H1 (cell line): ENCODE data around the gene SPECC1. TPM values are rescaled to one million over a fixed set of nuclear protein-coding genes. Genes with fewer than 3 reads are reported as not detected.
"Not testable (repeated sequence)": the region's sequence is repeated elsewhere in the genome, so short reads cannot be mapped to it uniquely, and the experiment has no call there.

Experiments
- CTCF ChIA-PET: fragments of 300-600 bp; sonication (Branson Sonifier 250); formaldehyde crosslinking; loops from one replicate; lab custom pipeline; 2021; ENCODE audit not compliant: partially characterized antibody; lab: Charles Lee
- POLR2A ChIA-PET: fragments of 300-600 bp; sonication (Branson Sonifier 250); formaldehyde crosslinking; loops from one replicate; lab custom pipeline; 2021; ENCODE audit warnings: inconsistent platforms; ENCODE audit not compliant: partially characterized antibody; lab: Charles Lee
- DNase-seq, 2 experiments: peaks; one replicate each; pipeline versions ENCODE4 v3.0.0 to v3.0.0-alpha.2; 2010 to 2022; ENCODE audit warnings: low spot score in 2 of 2, low read depth in 1 of 2, mixed read lengths in 1 of 2
- FAIRE-seq: peaks from 2 replicates; lab custom pipeline; 2011; peaks lifted over from hg19 to GRCh38; lab: Jason Lieb, UNC
- H2AFZ ChIP-seq: 2 replicates; pipeline ENCODE4 v1.8.1; 2012; ENCODE audit warnings: low read length, inconsistent platforms
- H2AK5ac ChIP-seq: 2 replicates; pipeline ENCODE4 v1.6.1; 2013; ENCODE audit warnings: low read depth, low read length
- H2BK120ac ChIP-seq: replicated peaks from 2 replicates; pipeline ENCODE3; 2013; ENCODE audit warnings: low read depth, low read length, inconsistent platforms
- H2BK12ac ChIP-seq: 2 replicates; pipeline ENCODE4 v1.6.1; 2013; ENCODE audit warnings: low read depth, low read length
- H2BK15ac ChIP-seq: 2 replicates; pipeline ENCODE4 v1.6.1; 2013; ENCODE audit warnings: low read length
- H2BK20ac ChIP-seq: 2 replicates; pipeline ENCODE4 v1.6.1; 2013; ENCODE audit warnings: low read length
- H2BK5ac ChIP-seq: 2 replicates; pipeline ENCODE4 v1.6.1; 2013; ENCODE audit warnings: low read depth, low read length
- H3K14ac ChIP-seq: 2 replicates; pipeline ENCODE4 v1.6.1; 2013; ENCODE audit warnings: inconsistent platforms; ENCODE audit not compliant: insufficient read length
- H3K18ac ChIP-seq: 2 replicates; pipeline ENCODE4 v1.6.1; 2013; ENCODE audit warnings: low read length; ENCODE audit errors: extremely low read depth
- H3K23ac ChIP-seq: 2 replicates; pipeline ENCODE4 v1.6.1; 2013; ENCODE audit warnings: inconsistent platforms; ENCODE audit not compliant: insufficient read length
- H3K23me2 ChIP-seq: 2 replicates; pipeline ENCODE4 v1.6.1; 2013; ENCODE audit warnings: low read depth, low read length
- H3K27ac ChIP-seq: 2 replicates; pipeline ENCODE4 v1.6.1; 2011; ENCODE audit warnings: low read depth, low read length, inconsistent platforms
- H3K27me3 ChIP-seq, 4 experiments: replicated peaks in 1 of 4; 1 replicate in 1 of 4; 2 replicates in 3 of 4; pipeline versions ENCODE4 v1.6.1 to v1.8.1; 2011 to 2013; ENCODE audit warnings: low read length in 3 of 4, mild to moderate bottlenecking in 3 of 4, inconsistent platforms in 2 of 4, mixed read lengths in 2 of 4, moderate library complexity in 1 of 4; ENCODE audit not compliant: control insufficient read depth in 3 of 4, insufficient read depth in 3 of 4; ENCODE audit errors: extremely low read depth in 1 of 4
- H3K36me3 ChIP-seq, 4 experiments: 2 replicates each; pipeline versions ENCODE4 v1.6.1 to v1.8.1; 2011 to 2013; ENCODE audit warnings: mild to moderate bottlenecking in 4 of 4, low read length in 3 of 4, moderate library complexity in 2 of 4, control low read depth in 1 of 4, inconsistent platforms in 1 of 4; ENCODE audit not compliant: insufficient read depth in 4 of 4, control insufficient read depth in 2 of 4
- H3K4ac ChIP-seq: replicated peaks from 2 replicates; pipeline ENCODE3; 2013; ENCODE audit warnings: low read length, low read depth, mixed read lengths, inconsistent platforms; ENCODE audit not compliant: insufficient read length
- H3K4me1 ChIP-seq, 4 experiments: replicated peaks in 1 of 4; 1 replicate in 1 of 4; 2 replicates in 3 of 4; pipeline versions ENCODE4 v1.6.1 to v1.8.1; 2011 to 2013; ENCODE audit warnings: low read length in 3 of 4, inconsistent platforms in 2 of 4, mixed read lengths in 1 of 4; ENCODE audit not compliant: insufficient read depth in 4 of 4, control insufficient read depth in 3 of 4
- H3K4me2 ChIP-seq, 2 experiments: 2 replicates each; pipeline versions ENCODE4 v1.6.1 to v1.8.1; 2011 to 2013; ENCODE audit warnings: low read depth in 2 of 2, low read length in 2 of 2, control low read depth in 1 of 2, inconsistent platforms in 1 of 2, mild to moderate bottlenecking in 1 of 2; ENCODE audit not compliant: insufficient read depth in 1 of 2
- H3K4me3 ChIP-seq, 4 experiments: fragments of 200-600, 300-600 bp in 1 of 4; sonication (generic), shearing (Covaris generic), sonication (Bioruptor Twin) in 1 of 4; 2 replicates each; pipeline versions ENCODE4 v1.5.1 to v1.8.1; 2011 to 2016; ENCODE audit warnings: low read length in 4 of 4, low read depth in 3 of 4, control low read depth in 2 of 4, inconsistent platforms in 2 of 4, mild to moderate bottlenecking in 2 of 4, mixed read lengths in 1 of 4, moderate library complexity in 1 of 4; ENCODE audit not compliant: insufficient read depth in 2 of 4; ENCODE audit errors: extremely low read depth in 1 of 4
- H3K56ac ChIP-seq: replicated peaks from 2 replicates; pipeline ENCODE3; 2013; ENCODE audit warnings: low read depth, mild to moderate bottlenecking, mixed read lengths, low read length, inconsistent platforms; ENCODE audit not compliant: insufficient read length
- H3K79me1 ChIP-seq: 2 replicates; pipeline ENCODE4 v1.6.1; 2013; ENCODE audit warnings: low read depth, low read length, control low read depth
- H3K79me2 ChIP-seq, 2 experiments: 2 replicates each; pipeline versions ENCODE4 v1.6.1 to v1.8.1; 2012 to 2013; ENCODE audit warnings: low read length in 2 of 2, mild to moderate bottlenecking in 2 of 2, inconsistent platforms in 1 of 2; ENCODE audit not compliant: insufficient read depth in 2 of 2, control insufficient read depth in 1 of 2
- H3K9ac ChIP-seq, 4 experiments: replicated peaks in 1 of 4; 1 replicate in 1 of 4; 2 replicates in 3 of 4; pipeline versions ENCODE4 v1.6.1 to v1.8.1; 2011 to 2013; ENCODE audit warnings: low read depth in 3 of 4, low read length in 3 of 4, control low read depth in 2 of 4, mild to moderate bottlenecking in 2 of 4, moderate library complexity in 2 of 4, inconsistent platforms in 1 of 4; ENCODE audit errors: extremely low read depth in 1 of 4
- H3K9me3 ChIP-seq, 2 experiments: 2 replicates each; pipeline versions ENCODE4 v1.6.1 to v1.8.1; 2012 to 2013; ENCODE audit warnings: mild to moderate bottlenecking in 2 of 2, moderate library complexity in 2 of 2, control low read depth in 1 of 2, inconsistent platforms in 1 of 2, low read depth in 1 of 2, low read length in 1 of 2, mixed read lengths in 1 of 2; ENCODE audit not compliant: insufficient read depth in 2 of 2
- H4K20me1 ChIP-seq, 2 experiments: replicated peaks in 1 of 2; 2 replicates each; pipeline versions ENCODE3 to v1.8.1; 2011 to 2013; ENCODE audit warnings: inconsistent platforms in 2 of 2, low read length in 2 of 2, mild to moderate bottlenecking in 1 of 2; ENCODE audit not compliant: insufficient read depth in 2 of 2, control insufficient read depth in 1 of 2
- H4K5ac ChIP-seq: 2 replicates; pipeline ENCODE4 v1.6.1; 2013; ENCODE audit warnings: low read length, low read depth, mixed read lengths, inconsistent platforms; ENCODE audit not compliant: insufficient read length
- H4K8ac ChIP-seq: 2 replicates; pipeline ENCODE4 v1.8.0; 2013; ENCODE audit warnings: mild to moderate bottlenecking, moderate library complexity, low read length, inconsistent platforms; ENCODE audit not compliant: insufficient read depth; ENCODE audit errors: extremely low read depth
- H4K91ac ChIP-seq: replicated peaks from 2 replicates; pipeline ENCODE3; 2013; ENCODE audit warnings: low read length, mixed read lengths, inconsistent platforms; ENCODE audit not compliant: insufficient read length
- WGBS, 2 experiments: shearing (Covaris generic) in 1 of 2; methylation state at CpG; one replicate each; pipeline versions ENCODE4 v1.1.6 to v1.1.7; 2013 to 2015; ENCODE audit warnings: low lambda C conversion rate in 2 of 2, mixed read lengths in 2 of 2, inconsistent platforms in 1 of 2, low coverage in 1 of 2, missing lambda C conversion rate in 1 of 2; ENCODE audit not compliant: insufficient replicate concordance in 2 of 2, insufficient coverage in 1 of 2, insufficient read length in 1 of 2; ENCODE audit errors: extremely low coverage in 1 of 2, missing lambda C conversion rate in 1 of 2; 5-methylcytosine and 5-hydroxymethylcytosine counted together
- polyA plus RNA-seq, 7 experiments: library from polyadenylated mRNA; depleted of rRNA in 3 of 7; stranded (reverse) in 5 of 7; unstranded in 2 of 7; fragments of >200 nt in 5 of 7; fragments of 200-250 nt in 2 of 7; gene quantifications; 1 replicate in 5 of 7; 2 replicates in 1 of 7; 4 replicates in 1 of 7; pipeline versions ENCODE4 v1.2.1 to v1.2.3, GENCODE V29; 2011 to 2013; ENCODE audit warnings: missing spikeins in 2 of 7, mixed read lengths in 2 of 7
- total RNA-seq: library from RNA; stranded (reverse); fragmentation: NEBNext Ultra II Directional; extraction: Animal tissue kit (Norgen Biotek cat#: 25700); gene quantifications from 2 replicates; pipeline ENCODE4 v1.2.1, GENCODE V29; 2021

The SPECC1 gene
- total and polyA plus RNA-seq, 2 of the 8 experiments (the other 6 are each of a cell fraction or from before 2014, with no cell fraction given), result 35.8 to 87.9 TPM

DNA sequence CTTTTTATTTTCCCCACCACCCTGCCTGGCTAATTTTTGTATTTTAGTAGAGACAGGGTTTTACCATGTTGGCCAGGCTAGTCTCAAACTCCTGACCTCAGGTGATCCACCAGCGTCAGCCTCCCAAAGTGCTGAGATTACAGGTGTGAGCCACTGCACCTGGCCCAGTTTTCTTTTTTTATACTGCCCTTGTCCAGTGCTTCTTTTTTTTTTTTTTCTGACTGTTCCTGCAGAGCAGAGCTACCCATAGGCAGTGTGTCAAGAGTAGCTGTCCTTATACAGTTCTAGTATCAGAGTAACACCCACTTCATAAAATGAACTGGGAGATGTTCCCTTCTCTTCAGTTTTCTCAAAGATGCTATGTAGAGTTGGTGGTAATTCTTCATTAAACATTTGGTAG, 28.1 kb downstream of the SPECC1 start:
- H2BK15ac ChIP-seq, H3K4me1 ChIP-seq, H3K23me2 ChIP-seq, H3K27me3 ChIP-seq, H4K5ac ChIP-seq, CTCF ChIA-PET, H3K9me3 ChIP-seq, H2BK120ac ChIP-seq, H2BK20ac ChIP-seq, H3K36me3 ChIP-seq, H3K79me1 ChIP-seq, H3K4me2 ChIP-seq, H3K27ac ChIP-seq, H2BK12ac ChIP-seq, H3K56ac ChIP-seq, H4K91ac ChIP-seq, H3K14ac ChIP-seq, H3K18ac ChIP-seq, H3K9ac ChIP-seq, H2AK5ac ChIP-seq, H3K4me3 ChIP-seq, POLR2A ChIA-PET, H4K20me1 ChIP-seq, H3K79me2 ChIP-seq, H3K4ac ChIP-seq, H3K23ac ChIP-seq, DNase-seq, FAIRE-seq, H2BK5ac ChIP-seq, H2AFZ ChIP-seq, H4K8ac ChIP-seq: not testable (repeated sequence)
- 93% methylated on average over 1 of the region's 1 CpG; no CpG with 5 or more reads in 1 of the 2 experiments for WGBS, 2 experiments
